GM18868 (cell line): ENCODE results near the gene SPP2.
A peak's percentile ranks its signal among the peaks of the same experiment; 100 is the strongest.

Experiments
- ATAC-seq: cut with Tn5 transposase; IDR thresholded peaks from one replicate; pipeline ENCODE4 v1.9.1; 2021; ENCODE audit warnings: mild to moderate bottlenecking, moderate library complexity; ENCODE audit not compliant: unreplicated experiment

SPP2 gene

DNA sequence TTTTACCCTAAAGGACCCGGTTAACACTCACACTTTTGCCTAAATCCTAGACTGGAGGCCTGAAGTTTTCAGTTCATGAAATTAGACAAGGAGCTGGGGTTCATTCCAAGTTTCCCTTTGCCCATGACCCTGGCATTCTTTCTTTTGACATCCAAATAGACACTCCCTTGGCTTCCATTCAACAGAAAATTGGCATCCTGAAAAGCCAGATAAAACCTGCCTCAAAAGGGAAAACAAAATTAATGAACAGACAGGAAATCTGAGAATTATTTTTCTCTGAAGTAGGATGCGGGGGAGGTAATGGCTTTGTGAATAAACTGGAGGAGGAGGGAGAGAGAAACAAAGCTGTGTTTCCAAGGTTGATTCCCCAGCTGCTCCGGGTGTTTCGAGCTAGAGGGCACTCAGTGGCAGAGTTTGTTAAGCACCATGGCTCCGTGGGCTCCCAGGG is 41.0 kb downstream of the SPP2 start:
- no peak for ATAC-seq

GRCh38 chr2:234091883-234092282 is 41.4 kb downstream of the SPP2 start:
- ATAC-seq: no peak

GRCh38 chr2:234092344-234092743 is 41.8 kb downstream of the SPP2 start:
- no peak for ATAC-seq

DNA sequence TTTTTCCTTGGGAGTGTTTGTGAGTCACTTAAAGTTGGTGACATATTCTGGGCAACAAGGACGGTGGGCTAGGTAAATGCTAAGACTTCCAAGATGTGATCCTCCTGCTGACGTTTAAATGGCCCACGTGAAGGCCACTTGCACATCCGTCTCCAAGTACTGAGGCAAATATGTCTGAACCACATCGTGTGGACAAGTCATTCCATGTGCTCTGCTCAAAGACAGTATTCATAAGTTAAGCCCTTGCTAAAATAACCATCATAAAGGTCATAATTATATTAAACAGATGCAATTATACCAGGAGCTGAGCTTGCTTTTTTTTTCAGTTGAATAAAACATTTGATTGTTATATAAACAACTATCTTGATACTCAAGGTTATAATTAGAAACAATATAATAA is 44.8 kb downstream of the SPP2 start:
- no peak for ATAC-seq

DNA sequence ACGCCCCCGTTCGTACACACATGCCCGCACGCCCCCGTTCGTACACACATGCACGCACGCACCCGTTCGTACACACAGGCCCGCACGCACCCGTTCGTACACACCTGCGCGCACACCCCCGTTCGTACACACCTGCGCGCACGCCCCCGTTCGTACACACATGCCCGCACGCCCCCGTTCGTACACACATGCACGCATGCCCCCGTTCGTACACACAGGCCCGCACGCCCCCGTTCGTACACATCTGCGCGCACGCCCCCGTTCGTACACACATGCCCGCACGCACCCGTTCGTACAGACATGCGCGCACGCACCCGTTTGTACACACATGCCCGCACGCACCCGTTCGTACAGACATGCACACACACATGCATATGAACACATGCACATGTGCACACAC is 45.7 kb downstream of the SPP2 start:
- ATAC-seq: no peak

- ATAC-seq: no peak
Measured at GRCh38 chr2:234098681-234099080, 48.2 kb downstream of the SPP2 start.

DNA sequence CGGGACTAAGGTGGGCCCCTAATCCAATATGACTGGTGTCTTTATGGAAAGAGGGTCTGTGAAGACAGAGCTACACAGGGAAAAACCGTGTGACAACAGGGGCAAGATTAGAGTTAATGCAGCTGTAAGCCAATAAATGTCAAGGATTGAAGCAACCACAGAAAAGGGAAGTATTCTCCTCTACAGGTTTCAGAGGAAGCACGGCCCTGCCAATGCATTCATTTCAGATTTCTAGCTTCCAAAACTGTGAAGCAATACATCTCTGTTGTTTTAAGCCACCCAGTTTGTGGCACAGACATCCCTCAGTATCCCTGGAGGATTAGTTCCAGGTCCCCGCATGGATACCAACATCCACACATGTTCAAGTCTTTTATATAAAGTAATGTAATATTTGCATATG is 48.8 kb downstream of the SPP2 start:
- ATAC-seq: peak; percentile 55

GRCh38 chr2:234100686-234101085 is 50.2 kb downstream of the SPP2 start:
- ATAC-seq: no peak

DNA sequence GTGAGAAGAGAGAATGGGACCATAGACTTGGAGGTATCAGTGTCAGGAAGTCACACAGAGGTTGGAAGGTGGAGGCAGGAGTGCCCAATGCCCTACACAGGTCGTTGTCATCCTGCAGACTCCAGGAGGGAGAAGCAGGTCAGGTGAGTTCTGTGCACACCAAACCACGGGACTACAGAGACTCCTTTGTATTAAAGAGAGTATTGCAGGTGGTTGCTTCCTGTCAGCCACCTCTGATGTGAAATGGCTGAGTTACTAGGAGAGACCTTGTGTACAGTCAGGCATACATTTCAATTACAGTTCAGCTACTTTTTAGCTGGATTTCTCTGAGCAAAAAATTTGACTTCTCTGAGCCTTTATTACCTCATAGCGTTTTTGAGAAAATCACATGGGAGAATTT is 51.6 kb downstream of the SPP2 start:
- ATAC-seq: no peak

GRCh38 chr2:234107861-234108260 is 57.4 kb downstream of the SPP2 start:
- no peak for ATAC-seq

GRCh38 chr2:234109321-234109720 is 58.8 kb downstream of the SPP2 start:
- ATAC-seq: no peak

GRCh38 chr2:234110219-234110618 is 59.7 kb downstream of the SPP2 start:
- ATAC-seq: no peak

DNA sequence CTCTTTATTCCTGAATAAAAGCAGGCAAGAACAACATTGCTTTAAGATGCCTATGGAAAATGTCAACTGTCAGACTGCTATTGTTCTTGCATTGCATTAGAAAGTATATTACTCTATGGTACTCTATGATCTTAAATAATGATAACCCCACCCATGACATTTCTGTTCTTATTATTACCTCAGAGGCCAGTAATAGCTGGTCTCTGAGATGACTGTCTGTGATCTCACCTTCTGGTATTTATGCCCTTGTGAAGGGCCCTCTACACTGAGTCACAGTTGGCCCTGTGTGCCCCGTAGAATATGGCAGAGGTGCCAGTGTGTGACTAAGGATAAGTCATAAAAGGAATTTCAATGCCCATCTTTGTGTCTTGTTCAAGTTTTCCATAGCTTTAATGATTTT is 61.0 kb downstream of the SPP2 start:
- no peak for ATAC-seq

DNA sequence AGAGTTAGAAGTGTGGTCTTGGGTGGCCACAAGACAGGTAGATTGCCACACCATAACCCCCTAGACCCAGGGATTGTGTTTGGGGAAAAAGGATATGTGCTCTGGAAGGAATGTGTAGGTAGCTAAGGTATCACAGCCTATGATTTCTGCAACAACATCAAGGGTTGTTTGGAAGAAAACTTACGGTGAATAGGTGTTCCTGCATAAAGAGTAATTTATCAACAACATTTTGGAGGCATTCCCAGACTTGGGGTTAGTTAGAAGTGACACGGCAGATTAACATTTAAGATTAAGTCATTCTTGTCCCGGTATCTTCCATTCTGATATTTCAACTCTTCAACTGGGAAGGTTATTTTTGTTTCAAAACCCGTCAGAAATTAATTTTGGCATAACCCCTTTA is 65.5 kb downstream of the SPP2 start:
- no peak for ATAC-seq

DNA sequence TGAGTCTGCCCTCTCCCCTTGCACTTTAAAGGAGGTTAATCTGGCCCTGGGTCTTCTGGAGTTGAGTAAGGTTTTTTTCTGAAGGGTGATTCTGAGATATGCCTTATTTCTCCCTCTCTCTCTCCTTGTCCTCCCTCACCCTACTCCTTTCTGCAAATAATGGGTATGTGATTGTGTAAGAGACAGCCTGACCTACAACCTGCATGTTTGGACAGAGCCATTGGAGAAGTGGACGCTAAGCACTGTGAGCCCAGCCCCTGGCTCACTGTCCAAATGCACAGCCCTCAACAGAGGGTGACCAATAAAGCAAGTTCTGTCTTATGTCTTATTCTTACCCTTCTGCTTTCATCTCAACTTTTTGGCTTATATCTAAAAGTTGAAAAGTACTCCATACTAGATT is 71.5 kb downstream of the SPP2 start:
- ATAC-seq: no peak

GRCh38 chr2:234125451-234126145 is 75.1 kb downstream of the SPP2 start:
- ATAC-seq: no peak

DNA sequence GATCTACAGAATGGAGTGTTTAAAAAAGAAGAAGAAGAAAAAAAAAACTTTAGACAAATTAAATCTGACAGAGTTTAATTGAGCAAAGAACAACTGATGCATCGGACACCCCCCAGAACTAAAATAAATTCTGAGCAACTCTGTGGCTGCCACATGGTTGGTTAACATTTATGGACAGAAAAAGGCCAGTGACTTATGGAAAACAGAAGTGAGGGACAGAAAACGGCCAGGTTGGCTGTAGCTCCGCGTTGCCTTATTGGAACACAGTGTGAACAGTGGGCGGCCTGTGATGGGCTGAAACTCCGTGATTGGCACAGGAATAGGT is 75.6 kb downstream of the SPP2 start:
- ATAC-seq: no peak
